WTC11 (cell line): ENCODE measurements around the gene EPB41. TPM values are rescaled to one million over a fixed set of nuclear protein-coding genes. Genes with fewer than 3 reads are reported as not detected.
A peak's percentile ranks its signal among the peaks of the same experiment; 100 is the strongest.

ENCODE experiments used
- ATAC-seq: fragments of 200-7000 bp; cut with Tn5 transposase; 2 replicates; pipeline ENCODE4 v1.10.0; 2021; ENCODE audit warnings: mild to moderate bottlenecking, moderate library complexity
- CTCF ChIA-PET: fragments of 300-600 bp; sonication (Branson Sonifier 250); formaldehyde crosslinking; loops from one replicate; lab custom pipeline; 2021; ENCODE audit warnings: antibody characterized with exemption; lab: Charles Lee
- POLR2A ChIA-PET: fragments of 350-600 bp; sonication (Branson Sonifier 250); formaldehyde crosslinking; loops from one replicate; lab custom pipeline; 2021; ENCODE audit warnings: antibody characterized with exemption; lab: Charles Lee
- DNase-seq: peaks from one replicate; pipeline ENCODE4 v3.0.0; 2021; ENCODE audit warnings: low spot score
- H3K27ac Mint-ChIP-seq: 2 replicates; pipeline ENCODE4 v1.8.0; 2021; ENCODE audit warnings: mixed read lengths
- H3K27me3 Mint-ChIP-seq: 2 replicates; pipeline ENCODE4 v1.8.0; 2021; ENCODE audit warnings: low read depth, mild to moderate bottlenecking, moderate library complexity, mixed read lengths
- H3K36me3 Mint-ChIP-seq: 2 replicates; pipeline ENCODE4 v1.8.0; 2021; ENCODE audit warnings: mixed read lengths
- H3K4me1 Mint-ChIP-seq: 2 replicates; pipeline ENCODE4 v1.8.0; 2022; ENCODE audit warnings: mixed read lengths
- H3K4me3 Mint-ChIP-seq: 2 replicates; pipeline ENCODE4 v1.8.0; 2021; ENCODE audit warnings: mild to moderate bottlenecking, moderate library complexity, mixed read lengths
- H3K9me3 Mint-ChIP-seq: 2 replicates; pipeline ENCODE4 v1.8.0; 2021; ENCODE audit warnings: mixed read lengths
- ELF4 ChIP-seq: sonication (generic); formaldehyde crosslinking; IDR thresholded peaks from 2 replicates; pipeline ENCODE4 v1.8.1; 2022; ENCODE audit warnings: low read depth, mild to moderate bottlenecking, moderate library complexity, missing genetic modification reagents
- EMX1 ChIP-seq: fragments of 250-450 bp; sonication (Bioruptor Pico); IDR thresholded peaks from 2 replicates; pipeline ENCODE4 v1.8.0; 2021; ENCODE audit warnings: mild to moderate bottlenecking
- FOXK1 ChIP-seq: sonication (generic); formaldehyde crosslinking; IDR thresholded peaks from 2 replicates; pipeline ENCODE4 v1.8.0; 2022; ENCODE audit warnings: mild to moderate bottlenecking, moderate library complexity, missing genetic modification reagents
- FOXP1 ChIP-seq: sonication (generic); formaldehyde crosslinking; IDR thresholded peaks from 2 replicates; pipeline ENCODE4 v1.8.0; 2022; ENCODE audit warnings: missing genetic modification reagents, mild to moderate bottlenecking, moderate library complexity, borderline replicate concordance
- GTF2I ChIP-seq: fragments of 250-450 bp; sonication (Bioruptor Pico); conservative IDR thresholded peaks from 2 replicates; pipeline ENCODE4 v1.4.0; 2021; ENCODE audit warnings: mild to moderate bottlenecking
- JAZF1 ChIP-seq: fragments of 250-450 bp; sonication (Bioruptor Pico); IDR thresholded peaks from 2 replicates; pipeline ENCODE4 v1.9.0; 2021; ENCODE audit warnings: moderate library complexity, mild to moderate bottlenecking, inconsistent platforms
- NFATC4 ChIP-seq: fragments of 250-450 bp; sonication (Bioruptor Pico); IDR thresholded peaks from 2 replicates; pipeline ENCODE4 v1.9.0; 2021; ENCODE audit warnings: mild to moderate bottlenecking
- RELA ChIP-seq: sonication (generic); formaldehyde crosslinking; IDR thresholded peaks from 2 replicates; pipeline ENCODE4 v1.8.1; 2022; ENCODE audit warnings: missing genetic modification reagents, mild to moderate bottlenecking, borderline replicate concordance
- RORB ChIP-seq: fragments of 250-450 bp; sonication (Bioruptor Pico); IDR thresholded peaks from 2 replicates; pipeline ENCODE4 v1.9.0; 2021; ENCODE audit warnings: mild to moderate bottlenecking
- SOX15 ChIP-seq: fragments of 250-450 bp; sonication (Bioruptor Pico); IDR thresholded peaks from 2 replicates; pipeline ENCODE4 v1.9.0; 2021; ENCODE audit warnings: mild to moderate bottlenecking
- TEAD1 ChIP-seq: sonication (generic); formaldehyde crosslinking; IDR thresholded peaks from 2 replicates; pipeline ENCODE4 v1.8.0; 2022; ENCODE audit warnings: mild to moderate bottlenecking, missing genetic modification reagents
- TEAD4 ChIP-seq: sonication (generic); formaldehyde crosslinking; IDR thresholded peaks from 2 replicates; pipeline ENCODE4 v1.8.0; 2022; ENCODE audit warnings: mild to moderate bottlenecking, missing genetic modification reagents
- ZBTB21 ChIP-seq: sonication (generic); formaldehyde crosslinking; IDR thresholded peaks from 2 replicates; pipeline ENCODE4 v1.8.1; 2023; ENCODE audit warnings: mild to moderate bottlenecking, missing genetic modification reagents, borderline replicate concordance
- ZNF423 ChIP-seq: fragments of 250-450 bp; sonication (Bioruptor Pico); IDR thresholded peaks from 2 replicates; pipeline ENCODE4 v2.1.2; 2022; ENCODE audit warnings: mild to moderate bottlenecking, moderate library complexity
- total RNA-seq: library from RNA; stranded (reverse); gene quantifications from 3 replicates; pipeline ENCODE4 v1.2.3, GENCODE V29; 2021
- TF ChIP-seq, protein P1 (sequence below): fragments of 200-600 bp; IDR thresholded peaks from 2 replicates; pipeline ENCODE4 v1.8.0; 2022; ENCODE audit warnings: antibody characterized with exemption
- TF ChIP-seq, protein P2 (sequence below): sonication (generic); formaldehyde crosslinking; IDR thresholded peaks from 2 replicates; pipeline ENCODE4 v1.8.1; 2023; ENCODE audit warnings: mild to moderate bottlenecking, missing genetic modification reagents, moderate library complexity
- TF ChIP-seq, protein P3 (sequence below): sonication (generic); formaldehyde crosslinking; IDR thresholded peaks from 2 replicates; pipeline ENCODE4 v1.8.1; 2022; ENCODE audit warnings: mild to moderate bottlenecking, missing genetic modification reagents, moderate library complexity, borderline replicate concordance
- TF ChIP-seq, protein P4 (sequence below): sonication (generic); formaldehyde crosslinking; IDR thresholded peaks from 2 replicates; pipeline ENCODE4 v1.8.1; 2023; ENCODE audit warnings: mild to moderate bottlenecking, moderate library complexity, missing genetic modification reagents
- TF ChIP-seq, protein P5 (sequence below): sonication (generic); formaldehyde crosslinking; IDR thresholded peaks from 2 replicates; pipeline ENCODE4 v1.8.1; 2023; ENCODE audit warnings: mild to moderate bottlenecking, missing genetic modification reagents, borderline replicate concordance
- TF ChIP-seq, protein P6 (sequence below): sonication (generic); formaldehyde crosslinking; IDR thresholded peaks from 2 replicates; pipeline ENCODE4 v1.8.0; 2022; ENCODE audit warnings: mild to moderate bottlenecking, missing genetic modification reagents

Gene EPB41
- total RNA-seq, 1 experiment from 2014 or later: 85.0 TPM

DNA sequence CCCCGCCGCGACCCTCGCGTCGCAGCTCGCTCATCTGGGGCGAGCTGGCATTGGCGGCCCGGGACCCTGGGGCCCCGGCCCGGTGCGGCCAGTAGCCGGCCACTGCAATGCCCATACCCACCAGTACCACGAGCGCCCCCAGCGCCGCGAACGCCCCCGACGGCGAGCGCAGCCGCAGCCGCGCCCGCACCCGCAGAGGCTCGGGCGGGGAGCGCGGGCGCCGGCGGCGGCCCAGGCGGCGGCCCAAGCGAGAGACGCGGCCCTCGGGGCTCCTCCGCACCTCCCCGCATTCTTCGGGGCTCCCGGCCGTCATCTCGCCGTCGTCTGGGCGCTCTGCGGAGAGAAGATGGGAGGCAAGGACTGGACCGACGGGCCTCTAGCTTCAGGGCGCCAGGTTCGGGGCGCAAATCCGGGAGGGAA, 207.2 kb downstream of the EPB41 start:
- H3K9me3 Mint-ChIP-seq: no peaks in the 10 kb centered on the region
- no peak overlapping the region for H3K27ac Mint-ChIP-seq
- H3K27me3 Mint-ChIP-seq: peaks cover 23% of the 10 kb centered on the region
- peak; percentile 6 for ATAC-seq
- H3K36me3 Mint-ChIP-seq: no peaks in the 10 kb centered on the region
- ChIA-PET CTCF (interaction anchor here (0.6 to 6.3 kb wide), 19 partner anchors 8 to 338 kb away, joined by 3 to 45 read pairs (median 4); partner anchors contain the start of genes MECR and SRSF4), POLR2A (interaction anchor here (0.5 to 2.3 kb wide), 6 partner anchors 8 to 385 kb away, joined by 3 to 8 read pairs (median 4); partner anchors contain the start of genes SRSF4 and YTHDF2)
- no peak for TF ChIP-seq NFATC4
- TF ChIP-seq JAZF1 (CRISPR knock-in tag): no peak
- TF ChIP-seq, protein P1, sequence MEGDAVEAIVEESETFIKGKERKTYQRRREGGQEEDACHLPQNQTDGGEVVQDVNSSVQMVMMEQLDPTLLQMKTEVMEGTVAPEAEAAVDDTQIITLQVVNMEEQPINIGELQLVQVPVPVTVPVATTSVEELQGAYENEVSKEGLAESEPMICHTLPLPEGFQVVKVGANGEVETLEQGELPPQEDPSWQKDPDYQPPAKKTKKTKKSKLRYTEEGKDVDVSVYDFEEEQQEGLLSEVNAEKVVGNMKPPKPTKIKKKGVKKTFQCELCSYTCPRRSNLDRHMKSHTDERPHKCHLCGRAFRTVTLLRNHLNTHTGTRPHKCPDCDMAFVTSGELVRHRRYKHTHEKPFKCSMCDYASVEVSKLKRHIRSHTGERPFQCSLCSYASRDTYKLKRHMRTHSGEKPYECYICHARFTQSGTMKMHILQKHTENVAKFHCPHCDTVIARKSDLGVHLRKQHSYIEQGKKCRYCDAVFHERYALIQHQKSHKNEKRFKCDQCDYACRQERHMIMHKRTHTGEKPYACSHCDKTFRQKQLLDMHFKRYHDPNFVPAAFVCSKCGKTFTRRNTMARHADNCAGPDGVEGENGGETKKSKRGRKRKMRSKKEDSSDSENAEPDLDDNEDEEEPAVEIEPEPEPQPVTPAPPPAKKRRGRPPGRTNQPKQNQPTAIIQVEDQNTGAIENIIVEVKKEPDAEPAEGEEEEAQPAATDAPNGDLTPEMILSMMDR: peak; percentile 32; the same call in 1 of the 2 replicates
- peak; percentile 2; the same call in 1 of the 2 replicates for TF ChIP-seq ZNF423 (CRISPR knock-in tag)
- TF ChIP-seq, protein P2, sequence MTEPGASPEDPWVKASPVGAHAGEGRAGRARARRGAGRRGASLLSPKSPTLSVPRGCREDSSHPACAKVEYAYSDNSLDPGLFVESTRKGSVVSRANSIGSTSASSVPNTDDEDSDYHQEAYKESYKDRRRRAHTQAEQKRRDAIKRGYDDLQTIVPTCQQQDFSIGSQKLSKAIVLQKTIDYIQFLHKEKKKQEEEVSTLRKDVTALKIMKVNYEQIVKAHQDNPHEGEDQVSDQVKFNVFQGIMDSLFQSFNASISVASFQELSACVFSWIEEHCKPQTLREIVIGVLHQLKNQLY (CRISPR knock-in tag): no peak
- TF ChIP-seq FOXK1: no peak
- no peak for TF ChIP-seq FOXP1 (CRISPR knock-in tag)
- 0 out of 2 replicates have a peak, but pooled peaks have one; percentile 4 for TF ChIP-seq ELF4 (CRISPR knock-in tag)
- TF ChIP-seq, protein P3, sequence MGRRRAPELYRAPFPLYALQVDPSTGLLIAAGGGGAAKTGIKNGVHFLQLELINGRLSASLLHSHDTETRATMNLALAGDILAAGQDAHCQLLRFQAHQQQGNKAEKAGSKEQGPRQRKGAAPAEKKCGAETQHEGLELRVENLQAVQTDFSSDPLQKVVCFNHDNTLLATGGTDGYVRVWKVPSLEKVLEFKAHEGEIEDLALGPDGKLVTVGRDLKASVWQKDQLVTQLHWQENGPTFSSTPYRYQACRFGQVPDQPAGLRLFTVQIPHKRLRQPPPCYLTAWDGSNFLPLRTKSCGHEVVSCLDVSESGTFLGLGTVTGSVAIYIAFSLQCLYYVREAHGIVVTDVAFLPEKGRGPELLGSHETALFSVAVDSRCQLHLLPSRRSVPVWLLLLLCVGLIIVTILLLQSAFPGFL (CRISPR knock-in tag): no peak
- TF ChIP-seq RELA (CRISPR knock-in tag): no peak
- TF ChIP-seq, protein P4, sequence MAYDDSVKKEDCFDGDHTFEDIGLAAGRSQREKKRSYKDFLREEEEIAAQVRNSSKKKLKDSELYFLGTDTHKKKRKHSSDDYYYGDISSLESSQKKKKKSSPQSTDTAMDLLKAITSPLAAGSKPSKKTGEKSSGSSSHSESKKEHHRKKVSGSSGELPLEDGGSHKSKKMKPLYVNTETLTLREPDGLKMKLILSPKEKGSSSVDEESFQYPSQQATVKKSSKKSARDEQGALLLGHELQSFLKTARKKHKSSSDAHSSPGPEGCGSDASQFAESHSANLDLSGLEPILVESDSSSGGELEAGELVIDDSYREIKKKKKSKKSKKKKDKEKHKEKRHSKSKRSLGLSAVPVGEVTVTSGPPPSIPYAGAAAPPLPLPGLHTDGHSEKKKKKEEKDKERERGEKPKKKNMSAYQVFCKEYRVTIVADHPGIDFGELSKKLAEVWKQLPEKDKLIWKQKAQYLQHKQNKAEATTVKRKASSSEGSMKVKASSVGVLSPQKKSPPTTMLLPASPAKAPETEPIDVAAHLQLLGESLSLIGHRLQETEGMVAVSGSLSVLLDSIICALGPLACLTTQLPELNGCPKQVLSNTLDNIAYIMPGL (CRISPR knock-in tag): 0 out of 2 replicates have a peak, but pooled peaks have one; percentile 18
- TF ChIP-seq, protein P5, sequence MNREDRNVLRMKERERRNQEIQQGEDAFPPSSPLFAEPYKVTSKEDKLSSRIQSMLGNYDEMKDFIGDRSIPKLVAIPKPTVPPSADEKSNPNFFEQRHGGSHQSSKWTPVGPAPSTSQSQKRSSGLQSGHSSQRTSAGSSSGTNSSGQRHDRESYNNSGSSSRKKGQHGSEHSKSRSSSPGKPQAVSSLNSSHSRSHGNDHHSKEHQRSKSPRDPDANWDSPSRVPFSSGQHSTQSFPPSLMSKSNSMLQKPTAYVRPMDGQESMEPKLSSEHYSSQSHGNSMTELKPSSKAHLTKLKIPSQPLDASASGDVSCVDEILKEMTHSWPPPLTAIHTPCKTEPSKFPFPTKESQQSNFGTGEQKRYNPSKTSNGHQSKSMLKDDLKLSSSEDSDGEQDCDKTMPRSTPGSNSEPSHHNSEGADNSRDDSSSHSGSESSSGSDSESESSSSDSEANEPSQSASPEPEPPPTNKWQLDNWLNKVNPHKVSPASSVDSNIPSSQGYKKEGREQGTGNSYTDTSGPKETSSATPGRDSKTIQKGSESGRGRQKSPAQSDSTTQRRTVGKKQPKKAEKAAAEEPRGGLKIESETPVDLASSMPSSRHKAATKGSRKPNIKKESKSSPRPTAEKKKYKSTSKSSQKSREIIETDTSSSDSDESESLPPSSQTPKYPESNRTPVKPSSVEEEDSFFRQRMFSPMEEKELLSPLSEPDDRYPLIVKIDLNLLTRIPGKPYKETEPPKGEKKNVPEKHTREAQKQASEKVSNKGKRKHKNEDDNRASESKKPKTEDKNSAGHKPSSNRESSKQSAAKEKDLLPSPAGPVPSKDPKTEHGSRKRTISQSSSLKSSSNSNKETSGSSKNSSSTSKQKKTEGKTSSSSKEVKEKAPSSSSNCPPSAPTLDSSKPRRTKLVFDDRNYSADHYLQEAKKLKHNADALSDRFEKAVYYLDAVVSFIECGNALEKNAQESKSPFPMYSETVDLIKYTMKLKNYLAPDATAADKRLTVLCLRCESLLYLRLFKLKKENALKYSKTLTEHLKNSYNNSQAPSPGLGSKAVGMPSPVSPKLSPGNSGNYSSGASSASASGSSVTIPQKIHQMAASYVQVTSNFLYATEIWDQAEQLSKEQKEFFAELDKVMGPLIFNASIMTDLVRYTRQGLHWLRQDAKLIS: no peak
- TF ChIP-seq SOX15 (CRISPR knock-in tag): no peak
- TF ChIP-seq, protein P6, sequence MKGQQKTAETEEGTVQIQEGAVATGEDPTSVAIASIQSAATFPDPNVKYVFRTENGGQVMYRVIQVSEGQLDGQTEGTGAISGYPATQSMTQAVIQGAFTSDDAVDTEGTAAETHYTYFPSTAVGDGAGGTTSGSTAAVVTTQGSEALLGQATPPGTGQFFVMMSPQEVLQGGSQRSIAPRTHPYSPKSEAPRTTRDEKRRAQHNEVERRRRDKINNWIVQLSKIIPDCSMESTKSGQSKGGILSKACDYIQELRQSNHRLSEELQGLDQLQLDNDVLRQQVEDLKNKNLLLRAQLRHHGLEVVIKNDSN: no peak
- no peak for TF ChIP-seq TEAD4
- no peak for TF ChIP-seq TEAD1 (CRISPR knock-in tag)
- TF ChIP-seq RORB (CRISPR knock-in tag): no peak
- TF ChIP-seq EMX1 (CRISPR knock-in tag): no peak
- no peak for TF ChIP-seq GTF2I (CRISPR knock-in tag)
- TF ChIP-seq ZBTB21 (CRISPR knock-in tag): no peak
- H3K4me3 Mint-ChIP-seq: peak overlapping the region; percentile 74
- DNase-seq: peak; percentile 63
- H3K4me1 Mint-ChIP-seq: peaks cover 19% of the 10 kb centered on the region
